ENCODE data around the gene AADAT. TPM values are rescaled to one million over a fixed set of nuclear protein-coding genes. Genes with fewer than 3 reads are reported as not detected.

Gene AADAT
- total and polyA plus RNA-seq, 9 of the 15 experiments (the other 6 are each of a cell fraction or from before 2014, with no cell fraction given), result 0.06 to 0.07 TPM; not detected in 7

GRCh38 chr4:170035845-170036244 is 53.9 kb downstream of the AADAT start:
- DNase-seq (ENCODE audit: extremely low read depth in 1 of 4, low spot score in 3 of 4), result no peak
- Histone ChIP-seq H3K4me1 (replicated peaks in 1 of 2; ENCODE audit: control insufficient read depth in 2 of 2, insufficient read depth in 2 of 2, low read length in 2 of 2) (no peaks in the 10 kb centered on the region), H3K9ac (ENCODE audit: insufficient read depth in 1 of 2, low read depth in 2 of 2, low read length in 2 of 2) (no peak overlapping the region), H2AFZ (ENCODE audit: low read depth, low read length) (no peak overlapping the region), H3K79me2 (ENCODE audit: control insufficient read depth, insufficient read depth, low read length) (no peaks in the 10 kb centered on the region), H3K9me3 (replicated peaks; ENCODE audit: control insufficient read depth, insufficient read depth, low read depth, low read length) (no peaks in the 10 kb centered on the region), H4K20me1 (replicated peaks; ENCODE audit: control insufficient read depth, insufficient read depth, low read length) (no peaks in the 10 kb centered on the region; the same call in 1 of the 2 replicates), H3K4me3 (no peak overlapping the region), H3K36me3 (ENCODE audit: control insufficient read depth, insufficient read depth, low read length) (no peaks in the 10 kb centered on the region), H3K4me2 (ENCODE audit: insufficient read depth, low read length) (no peak overlapping the region), H3K9me1 (ENCODE audit: control insufficient read depth, insufficient read depth, low read length) (no peaks in the 10 kb centered on the region), H3K27me3 (ENCODE audit: control insufficient read depth in 2 of 2, insufficient read depth in 2 of 2, low read length in 2 of 2) (no peaks in the 10 kb centered on the region; a peak in 2 of 5 replicates), H3K27ac (ENCODE audit: extremely low read depth, low read depth, low read length) (no peak overlapping the region)
- TF ChIP-seq DEAF1 (CRISPR knock-in tag; IDR thresholded peaks at IDR 0.05), result no peak
- no peak for TF ChIP-seq CTCFL (IDR thresholded peaks at IDR 0.05; ENCODE audit: borderline replicate concordance, insufficient read depth, low read depth, low read length, poor library complexity, severe bottlenecking)
- no peak for TF ChIP-seq NCOR1 (IDR thresholded peaks at IDR 0.05)
- no peak for TF ChIP-seq CREB5 (CRISPR knock-in tag; IDR thresholded peaks at IDR 0.05)
- TF ChIP-seq TRIM28 (IDR thresholded peaks at IDR 0.05), result no peak
- 0% methylated on average over 3 of the region's 3 CpGs for WGBS (ENCODE audit: insufficient coverage, low coverage, missing lambda C conversion rate)
- POLR2A ChIA-PET, result no interaction called here
- no peak for FAIRE-seq
- intact Hi-C loops (cut with micrococcal nuclease), result no loop called here
- CTCF ChIA-PET (ENCODE audit: low intra/inter-chr PET ratio), result no interaction called here
- ATAC-seq, result no peak
- in situ Hi-C loops (cut with MboI), result loop anchor here (25.0 kb wide), 1 partner anchor 424 kb away; the partner anchor contains the start of genes CLCN3 and NEK1
- no TSS peak for BruUV-seq (replicated peaks)

Measured in K562 (cell line).